Bronchial epithelial cell (primary cell): Measurements from ENCODE around the gene XRCC4. TPM values are rescaled to one million over a fixed set of nuclear protein-coding genes. Genes with fewer than 3 reads are reported as not detected.
"Not testable (repeated sequence)": the region's sequence is repeated elsewhere in the genome, so short reads cannot be mapped to it uniquely, and the experiment has no call there.

Source experiments
- DNase-seq: peaks from one replicate; pipeline ENCODE4 v3.0.0-alpha.2; 2010; ENCODE audit warnings: low read depth
- FAIRE-seq: peaks from 2 replicates; lab custom pipeline; 2011; peaks lifted over from hg19 to GRCh38; lab: Jason Lieb, UNC
- H3K27me3 ChIP-seq: 2 replicates; pipeline ENCODE4 v1.5.1; 2011; ENCODE audit warnings: low read length; ENCODE audit not compliant: control insufficient read depth, insufficient read depth
- H3K36me3 ChIP-seq: 2 replicates; pipeline ENCODE4 v1.5.1; 2011; ENCODE audit warnings: low read length; ENCODE audit not compliant: control insufficient read depth, insufficient read depth
- H3K4me3 ChIP-seq: 2 replicates; pipeline ENCODE4 v1.5.1; 2011; ENCODE audit warnings: mild to moderate bottlenecking, low read depth, low read length, control low read depth
- total RNA-seq: library from RNA; depleted of rRNA; stranded (reverse); fragments of >200 nt; gene quantifications from 2 replicates; pipeline ENCODE4 v1.2.1, GENCODE V29; 2014
- TF ChIP-seq, protein P1 (sequence below): IDR thresholded peaks from 2 replicates; pipeline ENCODE4 v1.5.1; 2011; ENCODE audit warnings: mild to moderate bottlenecking, moderate library complexity, low read length, control low read depth, inconsistent platforms; ENCODE audit not compliant: insufficient read depth, severe bottlenecking

XRCC4 gene
- total RNA-seq, 1 donor from 2014 or later = 9.5 TPM

DNA sequence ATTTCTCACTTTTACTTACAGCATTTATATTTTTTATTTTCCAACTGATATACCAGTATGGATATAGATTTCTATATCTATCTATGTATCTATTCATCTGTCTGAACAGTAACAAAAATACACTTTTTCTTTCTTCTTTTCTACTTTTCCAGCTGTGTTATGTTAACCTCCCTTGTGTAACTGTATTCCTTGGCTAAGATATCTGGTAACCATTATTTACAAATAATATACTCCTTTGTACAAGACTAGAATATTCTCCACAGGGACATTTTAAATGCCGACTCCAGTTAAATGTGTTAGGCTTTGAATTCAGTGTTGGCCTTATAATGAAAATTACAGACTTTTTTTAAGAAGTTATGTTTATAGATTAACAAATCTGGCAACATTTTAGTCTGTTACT is 168.7 kb downstream of the XRCC4 start:
- H3K4me3 ChIP-seq = no peak overlapping the region
- no peaks in the 10 kb centered on the region for H3K27me3 ChIP-seq
- DNase-seq (no peak), FAIRE-seq (no peak)
- TF ChIP-seq, protein P1, sequence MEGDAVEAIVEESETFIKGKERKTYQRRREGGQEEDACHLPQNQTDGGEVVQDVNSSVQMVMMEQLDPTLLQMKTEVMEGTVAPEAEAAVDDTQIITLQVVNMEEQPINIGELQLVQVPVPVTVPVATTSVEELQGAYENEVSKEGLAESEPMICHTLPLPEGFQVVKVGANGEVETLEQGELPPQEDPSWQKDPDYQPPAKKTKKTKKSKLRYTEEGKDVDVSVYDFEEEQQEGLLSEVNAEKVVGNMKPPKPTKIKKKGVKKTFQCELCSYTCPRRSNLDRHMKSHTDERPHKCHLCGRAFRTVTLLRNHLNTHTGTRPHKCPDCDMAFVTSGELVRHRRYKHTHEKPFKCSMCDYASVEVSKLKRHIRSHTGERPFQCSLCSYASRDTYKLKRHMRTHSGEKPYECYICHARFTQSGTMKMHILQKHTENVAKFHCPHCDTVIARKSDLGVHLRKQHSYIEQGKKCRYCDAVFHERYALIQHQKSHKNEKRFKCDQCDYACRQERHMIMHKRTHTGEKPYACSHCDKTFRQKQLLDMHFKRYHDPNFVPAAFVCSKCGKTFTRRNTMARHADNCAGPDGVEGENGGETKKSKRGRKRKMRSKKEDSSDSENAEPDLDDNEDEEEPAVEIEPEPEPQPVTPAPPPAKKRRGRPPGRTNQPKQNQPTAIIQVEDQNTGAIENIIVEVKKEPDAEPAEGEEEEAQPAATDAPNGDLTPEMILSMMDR = no peak
- no peaks in the 10 kb centered on the region for H3K36me3 ChIP-seq

DNA sequence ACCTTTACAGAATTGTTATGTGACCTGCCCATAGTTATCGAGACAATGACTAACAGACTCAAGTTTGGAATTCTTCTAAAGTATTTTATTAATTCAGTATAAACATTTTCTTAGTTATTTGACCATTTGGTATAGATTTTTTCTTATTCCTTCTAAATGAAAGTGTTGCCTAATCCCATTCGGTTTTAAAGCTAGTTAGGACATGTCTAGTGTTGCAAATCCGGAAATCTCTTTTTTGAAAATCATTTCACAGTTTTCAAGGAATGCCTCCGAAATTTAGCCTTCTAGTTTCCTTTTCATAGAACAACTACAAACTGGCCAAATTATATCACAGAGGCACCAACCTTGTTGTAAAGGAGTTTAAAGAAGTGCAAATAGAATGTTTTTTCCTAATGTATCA is 171.8 kb downstream of the XRCC4 start:
- no peak for FAIRE-seq
- TF ChIP-seq, protein P1 = no peak
- Histone ChIP-seq H3K4me3 (no peak overlapping the region), H3K36me3 (no peaks in the 10 kb centered on the region), H3K27me3 (no peaks in the 10 kb centered on the region)
- peak; percentile 78 for DNase-seq

- FAIRE-seq (no peak), DNase-seq (no peak)
- Histone ChIP-seq H3K36me3 (no peaks in the 10 kb centered on the region), H3K4me3 (no peak overlapping the region), H3K27me3 (no peaks in the 10 kb centered on the region)
- TF ChIP-seq, protein P1 = no peak
These were observed 174.5 kb downstream of the XRCC4 start for GRCh38 chr5:83251849-83252248.

DNA sequence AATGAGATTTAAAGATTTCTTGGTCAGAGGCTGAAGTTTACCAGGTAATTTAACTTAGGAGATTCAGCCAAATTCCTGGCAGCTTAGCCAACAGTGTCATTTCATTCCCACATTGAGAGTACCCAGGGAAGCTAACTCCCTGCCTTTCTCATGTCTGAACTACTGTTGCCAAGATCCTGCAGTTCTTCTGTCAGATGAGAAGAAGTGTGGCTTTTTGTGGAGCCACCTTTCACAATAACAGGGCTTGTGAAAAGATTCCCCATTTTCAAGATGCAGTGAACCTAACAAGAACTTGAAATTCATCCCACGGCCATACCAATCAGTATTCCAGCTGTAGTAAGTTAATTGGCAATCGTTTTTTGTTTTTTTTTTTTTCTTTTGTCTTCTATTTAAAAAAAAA is 176.4 kb downstream of the XRCC4 start:
- DNase-seq = no peak
- FAIRE-seq = no peak
- Histone ChIP-seq H3K27me3 (no peaks in the 10 kb centered on the region), H3K4me3 (no peak overlapping the region), H3K36me3 (no peaks in the 10 kb centered on the region)
- TF ChIP-seq, protein P1 = no peak

DNA sequence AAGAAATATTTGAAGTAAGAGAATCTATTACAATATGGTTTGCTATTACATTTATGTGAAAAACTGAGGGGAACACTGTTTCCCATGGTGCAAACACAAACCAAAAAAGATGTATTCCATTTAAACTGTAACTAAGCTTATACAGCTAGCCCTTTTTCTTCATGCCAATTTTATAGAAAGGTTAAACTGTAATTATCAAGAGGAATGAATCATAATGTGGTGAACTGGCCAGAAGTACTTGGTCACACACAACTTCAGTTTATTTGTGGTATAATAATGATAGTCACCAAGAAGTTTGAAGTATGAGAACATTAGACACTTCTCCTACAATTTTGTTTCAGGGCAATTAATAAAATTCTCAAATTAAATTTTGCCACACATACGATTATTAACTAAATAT is 177.9 kb downstream of the XRCC4 start:
- H3K27me3 ChIP-seq = no peaks in the 10 kb centered on the region
- DNase-seq (peak; percentile 53), FAIRE-seq (no peak)
- TF ChIP-seq, protein P1 = no peak
- H3K36me3 ChIP-seq = no peaks in the 10 kb centered on the region
- no peak overlapping the region for H3K4me3 ChIP-seq

DNA sequence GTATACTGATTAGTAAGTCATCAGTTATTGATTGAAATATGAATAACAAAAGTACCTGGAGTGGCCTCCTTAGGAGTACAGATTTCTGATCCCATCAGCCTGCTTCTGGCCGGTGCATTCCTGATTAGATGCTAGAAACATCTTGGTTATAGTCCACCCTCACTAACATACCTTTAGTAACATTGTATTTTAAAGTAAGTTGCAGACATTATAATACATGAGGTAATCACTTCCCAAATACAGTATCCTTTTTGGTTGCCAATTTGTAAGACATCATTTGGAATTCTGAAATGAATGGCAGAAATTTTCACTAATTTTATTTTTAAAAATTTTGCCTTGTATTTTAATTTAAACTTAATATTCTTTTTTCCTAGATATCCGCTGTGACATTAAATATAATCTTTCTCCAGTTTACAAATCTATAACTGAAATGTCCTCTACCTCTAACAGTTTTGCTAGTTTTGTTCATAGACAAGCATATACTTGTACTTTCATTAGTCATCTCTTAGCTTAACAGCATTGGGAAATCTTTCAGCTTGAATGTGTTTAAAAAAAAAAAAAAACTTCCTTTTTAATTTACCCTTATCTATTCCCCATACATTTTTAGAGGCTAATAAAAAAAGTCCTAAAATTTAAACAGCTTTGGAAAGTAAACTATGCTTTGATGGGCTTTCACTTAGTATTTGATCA is 178.9 kb downstream of the XRCC4 start:
- H3K27me3 ChIP-seq = no peaks in the 10 kb centered on the region
- no peaks in the 10 kb centered on the region for H3K36me3 ChIP-seq
- FAIRE-seq = no peak
- TF ChIP-seq, protein P1 = no peak
- H3K4me3 ChIP-seq = no peak overlapping the region
- DNase-seq = peak; percentile 85

DNA sequence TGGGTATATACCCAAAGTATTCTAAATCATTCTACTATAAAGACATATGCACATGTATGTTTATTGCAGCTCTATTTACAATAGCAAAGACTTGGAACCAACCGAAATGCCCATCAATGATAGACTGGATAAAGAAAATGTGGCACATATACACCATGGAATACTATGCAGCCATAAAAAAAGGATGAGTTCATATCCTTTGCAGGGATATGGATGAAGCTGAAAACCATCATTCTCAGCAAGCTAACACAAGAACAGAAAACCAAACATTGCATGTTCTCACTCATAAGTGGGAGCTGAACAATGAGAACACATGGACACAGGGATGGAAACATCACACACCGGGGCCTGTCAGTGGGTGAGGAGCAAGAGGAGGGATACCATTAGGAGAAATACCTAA is 180.3 kb downstream of the XRCC4 start:
- not testable (repeated sequence) for H3K36me3 ChIP-seq, FAIRE-seq, H3K4me3 ChIP-seq, DNase-seq, H3K27me3 ChIP-seq
